ENCODE measurements around the gene TMEM45B. TPM values are rescaled to one million over a fixed set of nuclear protein-coding genes. Genes with fewer than 3 reads are reported as not detected.
A peak's percentile ranks its signal among the peaks of the same experiment; 100 is the strongest.
"Not testable (repeated sequence)": the region's sequence is repeated elsewhere in the genome, so short reads cannot be mapped to it uniquely, and the experiment has no call there.

Gene TMEM45B
- polyA plus RNA-seq, 2 of the 4 experiments (the other 2 are of a cell fraction), result 0.44 TPM; not detected in 1

DNA sequence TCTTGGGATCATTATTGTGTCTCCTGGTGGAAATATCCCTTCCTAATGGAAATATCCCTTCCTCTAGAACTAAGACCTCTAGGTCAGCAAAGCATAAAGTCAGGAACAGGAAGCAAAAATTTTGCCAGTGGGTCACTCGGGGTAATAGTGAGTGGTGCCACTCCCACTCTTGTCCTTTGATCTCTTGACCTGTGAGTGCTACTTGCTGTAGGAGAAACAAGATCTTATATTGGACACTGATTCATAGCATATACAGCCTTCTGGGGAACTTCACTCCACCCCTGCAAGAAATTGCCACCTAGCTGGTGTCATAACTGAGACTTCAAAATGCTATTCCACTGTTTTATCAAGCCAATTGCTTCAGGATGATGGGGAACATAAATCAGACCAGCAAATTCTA is 44.7 kb upstream of the TMEM45B start:
- FAIRE-seq (no peak), DNase-seq (ENCODE audit: low read depth in 1 of 2, low spot score in 1 of 2) (no peak), ATAC-seq (no peak)
- ChIA-PET POLR2A (no interaction called here), CTCF (no interaction called here)
- WGBS (ENCODE audit: missing lambda C conversion rate), result 14% methylated on average over 1 of the region's 1 CpG
- no peak overlapping the region for H3K4me2 ChIP-seq
- H3K27ac ChIP-seq, result no peak overlapping the region
- H3K4me3 ChIP-seq, result no peak overlapping the region
- H3K9me3 ChIP-seq, result peaks cover 2% of the 10 kb centered on the region; the same call in 1 of the 3 replicates
- no peak for TF ChIP-seq NPAS2 (CRISPR knock-in tag; IDR thresholded peaks at IDR 0.05; ENCODE audit: borderline replicate concordance)
- TF ChIP-seq CBX8 (IDR thresholded peaks at IDR 0.05), result no peak
- no peak for TF ChIP-seq EHMT2 (IDR thresholded peaks at IDR 0.05; ENCODE audit: low read depth)
- no peak for TF ChIP-seq KDM5A (IDR thresholded peaks at IDR 0.05)
- no peak for TF ChIP-seq ZFP36 (IDR thresholded peaks at IDR 0.05; ENCODE audit: borderline replicate concordance, partially characterized antibody)
- TF ChIP-seq HOXA7 (CRISPR knock-in tag; IDR thresholded peaks at IDR 0.05), result no peak
- H3K4me1 ChIP-seq, result no peaks in the 10 kb centered on the region

DNA sequence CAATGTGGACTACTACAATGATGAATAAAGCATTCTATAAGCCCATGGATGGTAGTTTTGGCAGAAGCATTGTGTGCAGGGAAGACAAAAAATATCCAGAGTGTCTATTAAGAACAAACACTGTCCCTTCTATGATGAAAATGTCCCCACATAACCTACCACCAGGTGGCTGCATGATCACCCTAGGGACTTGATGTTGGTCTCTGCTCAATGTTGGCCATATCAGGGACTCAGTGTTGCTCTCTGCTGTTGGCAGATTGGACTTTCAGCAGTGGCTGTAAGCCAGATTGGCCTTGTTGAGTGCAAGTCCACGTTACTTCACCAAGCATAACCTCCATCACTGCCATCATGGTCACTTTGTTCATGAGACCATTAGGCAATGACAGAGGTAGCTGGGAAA is 44.2 kb upstream of the TMEM45B start:
- H3K4me2 ChIP-seq, FAIRE-seq, H3K4me3 ChIP-seq, H3K9me3 ChIP-seq, CTCF ChIA-PET, H3K4me1 ChIP-seq, H3K27ac ChIP-seq, POLR2A ChIA-PET: not testable (repeated sequence)
- ATAC-seq, result peak; percentile 43; a peak in 2 of 6 replicates
- peak in 1 of 2 experiments; percentile 16 for DNase-seq (ENCODE audit: low read depth in 1 of 2, low spot score in 1 of 2)
- WGBS (ENCODE audit: missing lambda C conversion rate), result no CpG with 5 or more reads among the region's 1 CpG

DNA sequence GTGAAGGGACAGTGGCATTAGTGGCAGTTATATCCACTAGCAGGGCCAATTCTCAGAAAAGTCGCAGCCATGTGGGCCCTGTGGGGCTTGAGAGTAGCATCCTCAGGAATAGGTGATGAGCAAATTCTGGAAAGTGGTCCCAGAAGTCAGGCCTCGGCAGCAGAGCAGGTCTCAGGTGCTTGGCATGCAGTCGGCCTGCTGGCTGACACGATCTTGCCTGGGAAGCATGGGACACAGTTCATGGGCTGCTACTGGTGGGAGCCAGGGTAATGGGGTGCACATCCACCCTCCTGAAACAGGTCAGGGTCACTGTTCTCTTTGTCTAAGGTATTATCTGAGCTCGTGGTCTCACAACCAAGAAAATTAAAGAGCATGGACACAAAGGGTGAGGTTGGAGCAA is 36.8 kb upstream of the TMEM45B start:
- H3K4me1 ChIP-seq, result no peaks in the 10 kb centered on the region
- H3K4me2 ChIP-seq, result no peak overlapping the region
- 53% methylated on average over 2 of the region's 5 CpGs for WGBS (ENCODE audit: missing lambda C conversion rate)
- no peak overlapping the region for H3K27ac ChIP-seq
- TF ChIP-seq, protein P1, sequence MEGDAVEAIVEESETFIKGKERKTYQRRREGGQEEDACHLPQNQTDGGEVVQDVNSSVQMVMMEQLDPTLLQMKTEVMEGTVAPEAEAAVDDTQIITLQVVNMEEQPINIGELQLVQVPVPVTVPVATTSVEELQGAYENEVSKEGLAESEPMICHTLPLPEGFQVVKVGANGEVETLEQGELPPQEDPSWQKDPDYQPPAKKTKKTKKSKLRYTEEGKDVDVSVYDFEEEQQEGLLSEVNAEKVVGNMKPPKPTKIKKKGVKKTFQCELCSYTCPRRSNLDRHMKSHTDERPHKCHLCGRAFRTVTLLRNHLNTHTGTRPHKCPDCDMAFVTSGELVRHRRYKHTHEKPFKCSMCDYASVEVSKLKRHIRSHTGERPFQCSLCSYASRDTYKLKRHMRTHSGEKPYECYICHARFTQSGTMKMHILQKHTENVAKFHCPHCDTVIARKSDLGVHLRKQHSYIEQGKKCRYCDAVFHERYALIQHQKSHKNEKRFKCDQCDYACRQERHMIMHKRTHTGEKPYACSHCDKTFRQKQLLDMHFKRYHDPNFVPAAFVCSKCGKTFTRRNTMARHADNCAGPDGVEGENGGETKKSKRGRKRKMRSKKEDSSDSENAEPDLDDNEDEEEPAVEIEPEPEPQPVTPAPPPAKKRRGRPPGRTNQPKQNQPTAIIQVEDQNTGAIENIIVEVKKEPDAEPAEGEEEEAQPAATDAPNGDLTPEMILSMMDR (IDR thresholded peaks at IDR 0.05), result no peak
- TF ChIP-seq, protein P2, sequence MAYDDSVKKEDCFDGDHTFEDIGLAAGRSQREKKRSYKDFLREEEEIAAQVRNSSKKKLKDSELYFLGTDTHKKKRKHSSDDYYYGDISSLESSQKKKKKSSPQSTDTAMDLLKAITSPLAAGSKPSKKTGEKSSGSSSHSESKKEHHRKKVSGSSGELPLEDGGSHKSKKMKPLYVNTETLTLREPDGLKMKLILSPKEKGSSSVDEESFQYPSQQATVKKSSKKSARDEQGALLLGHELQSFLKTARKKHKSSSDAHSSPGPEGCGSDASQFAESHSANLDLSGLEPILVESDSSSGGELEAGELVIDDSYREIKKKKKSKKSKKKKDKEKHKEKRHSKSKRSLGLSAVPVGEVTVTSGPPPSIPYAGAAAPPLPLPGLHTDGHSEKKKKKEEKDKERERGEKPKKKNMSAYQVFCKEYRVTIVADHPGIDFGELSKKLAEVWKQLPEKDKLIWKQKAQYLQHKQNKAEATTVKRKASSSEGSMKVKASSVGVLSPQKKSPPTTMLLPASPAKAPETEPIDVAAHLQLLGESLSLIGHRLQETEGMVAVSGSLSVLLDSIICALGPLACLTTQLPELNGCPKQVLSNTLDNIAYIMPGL (CRISPR knock-in tag; IDR thresholded peaks at IDR 0.05; ENCODE audit: borderline replicate concordance), result no peak
- TF ChIP-seq RARB (CRISPR knock-in tag; IDR thresholded peaks at IDR 0.05) (no peak), GATA3 (IDR thresholded peaks at IDR 0.05; ENCODE audit: borderline replicate concordance) (no peak), ESRRA (IDR thresholded peaks at IDR 0.05; ENCODE audit: borderline replicate concordance, low read length) (no peak), ZNF302 (CRISPR knock-in tag; IDR thresholded peaks at IDR 0.05) (no peak), SREBF2 (IDR thresholded peaks at IDR 0.05) (no peak), PHF8 (IDR thresholded peaks at IDR 0.05; ENCODE audit: borderline replicate concordance, low read depth) (no peak), KDM5A (IDR thresholded peaks at IDR 0.05) (no peak), NFE2L2 (conservative IDR thresholded peaks at IDR 0.05; ENCODE audit: low read length) (no peak), MYC (IDR thresholded peaks at IDR 0.05; ENCODE audit: borderline replicate concordance, low read length) (no peak)
- TF ChIP-seq, protein P3, sequence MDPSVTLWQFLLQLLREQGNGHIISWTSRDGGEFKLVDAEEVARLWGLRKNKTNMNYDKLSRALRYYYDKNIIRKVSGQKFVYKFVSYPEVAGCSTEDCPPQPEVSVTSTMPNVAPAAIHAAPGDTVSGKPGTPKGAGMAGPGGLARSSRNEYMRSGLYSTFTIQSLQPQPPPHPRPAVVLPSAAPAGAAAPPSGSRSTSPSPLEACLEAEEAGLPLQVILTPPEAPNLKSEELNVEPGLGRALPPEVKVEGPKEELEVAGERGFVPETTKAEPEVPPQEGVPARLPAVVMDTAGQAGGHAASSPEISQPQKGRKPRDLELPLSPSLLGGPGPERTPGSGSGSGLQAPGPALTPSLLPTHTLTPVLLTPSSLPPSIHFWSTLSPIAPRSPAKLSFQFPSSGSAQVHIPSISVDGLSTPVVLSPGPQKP (IDR thresholded peaks at IDR 0.05; ENCODE audit: low read depth, low read length), result no peak
- TF ChIP-seq, protein P4, sequence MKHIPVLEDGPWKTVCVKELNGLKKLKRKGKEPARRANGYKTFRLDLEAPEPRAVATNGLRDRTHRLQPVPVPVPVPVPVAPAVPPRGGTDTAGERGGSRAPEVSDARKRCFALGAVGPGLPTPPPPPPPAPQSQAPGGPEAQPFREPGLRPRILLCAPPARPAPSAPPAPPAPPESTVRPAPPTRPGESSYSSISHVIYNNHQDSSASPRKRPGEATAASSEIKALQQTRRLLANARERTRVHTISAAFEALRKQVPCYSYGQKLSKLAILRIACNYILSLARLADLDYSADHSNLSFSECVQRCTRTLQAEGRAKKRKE (CRISPR knock-in tag; IDR thresholded peaks at IDR 0.05; ENCODE audit: low read depth), result no peak
- no peaks in the 10 kb centered on the region for H3K9me3 ChIP-seq
- no peak for ATAC-seq
- CTCF ChIA-PET, result interaction anchor here (0.8 to 1.4 kb wide), 3 partner anchors 11 to 20 kb away, joined by 3 to 5 read pairs (median 3); no protein-coding TSS in a partner anchor
- no peak overlapping the region for H3K4me3 ChIP-seq
- no peak for DNase-seq (ENCODE audit: low read depth in 1 of 2, low spot score in 1 of 2)
- no peak for FAIRE-seq
- POLR2A ChIA-PET, result no interaction called here
